Suppressor macrophage (primary cell): ENCODE data around the gene CDCP2.

Experiments
- DNase-seq, 4 experiments: peaks; one replicate each; pipeline ENCODE4 v3.0.0-alpha.2; 2020 to 2022

The CDCP2 gene

DNA sequence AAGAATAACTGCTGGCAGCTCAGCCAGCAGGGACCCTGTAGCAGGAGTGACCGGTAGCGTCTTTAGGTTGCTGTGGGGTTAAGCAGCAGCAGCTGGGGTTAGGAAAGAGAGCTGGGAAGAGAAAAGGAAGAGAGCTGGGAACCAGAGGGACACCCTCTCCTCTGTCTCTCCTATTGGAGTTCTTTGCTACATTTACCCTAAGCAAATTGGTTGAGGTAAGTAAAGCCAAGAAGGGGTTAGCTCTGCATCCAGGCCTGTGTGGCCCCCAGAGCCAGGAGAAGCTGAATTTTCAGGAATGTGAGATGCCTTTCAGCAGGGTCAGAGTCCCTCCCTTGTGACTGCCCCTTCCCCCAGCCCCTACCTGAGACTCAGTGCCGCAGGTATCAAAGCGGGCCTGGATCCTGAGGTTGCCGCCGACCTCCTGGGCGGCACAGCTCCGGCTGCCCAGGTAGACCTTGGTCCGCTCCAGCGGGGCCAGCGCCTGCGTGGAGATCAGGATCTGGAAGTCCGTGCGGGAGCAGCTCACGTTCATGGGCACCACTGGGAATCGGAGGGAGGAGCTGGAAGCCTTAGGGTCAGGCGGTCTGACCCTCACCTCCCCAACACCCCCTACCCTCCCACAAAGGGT is 16.4 kb downstream of the CDCP2 start:
- DNase-seq, result no peak

GRCh38 chr1:54135436-54136120 is 17.2 kb downstream of the CDCP2 start:
- no peak for DNase-seq

GRCh38 chr1:54134295-54134694 is 18.5 kb downstream of the CDCP2 start:
- DNase-seq, result no peak

- no peak for DNase-seq
These were observed 20.3 kb downstream of the CDCP2 start for GRCh38 chr1:54132495-54132894.

DNA sequence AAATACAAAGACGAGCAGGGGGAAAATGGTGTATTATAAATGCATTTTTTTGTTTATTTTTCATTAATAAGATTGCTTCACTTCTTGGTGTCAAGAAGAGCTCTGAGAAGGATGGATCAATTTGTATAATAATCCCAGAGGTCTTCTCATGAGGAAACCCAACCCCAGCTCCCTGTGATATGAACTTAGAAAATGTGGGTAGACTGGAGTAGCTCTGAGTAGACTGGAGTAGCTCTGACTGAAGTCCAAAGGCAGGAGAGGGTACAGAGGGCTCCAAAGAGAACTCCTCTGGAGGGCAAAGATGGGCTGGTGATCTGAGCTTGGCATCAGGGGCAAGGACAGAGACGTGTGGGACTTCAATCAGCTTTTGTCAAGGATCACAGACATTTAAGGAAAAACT is 21.4 kb downstream of the CDCP2 start:
- DNase-seq, result no peak

GRCh38 chr1:54129858-54130257 is 22.9 kb downstream of the CDCP2 start:
- DNase-seq, result no peak

GRCh38 chr1:54127594-54128300 is 25.1 kb downstream of the CDCP2 start:
- peak in 1 of 4 experiments; percentile 14 for DNase-seq

- DNase-seq, result no peak
These were observed 26.5 kb downstream of the CDCP2 start for GRCh38 chr1:54126271-54126815.

- DNase-seq, result peak; percentile 51 to 80 (median 65)
These were observed 27.3 kb downstream of the CDCP2 start for GRCh38 chr1:54125386-54126070.

GRCh38 chr1:54124906-54125305 is 27.9 kb downstream of the CDCP2 start:
- no peak for DNase-seq

GRCh38 chr1:54124472-54124871 is 28.3 kb downstream of the CDCP2 start:
- DNase-seq, result no peak

DNA sequence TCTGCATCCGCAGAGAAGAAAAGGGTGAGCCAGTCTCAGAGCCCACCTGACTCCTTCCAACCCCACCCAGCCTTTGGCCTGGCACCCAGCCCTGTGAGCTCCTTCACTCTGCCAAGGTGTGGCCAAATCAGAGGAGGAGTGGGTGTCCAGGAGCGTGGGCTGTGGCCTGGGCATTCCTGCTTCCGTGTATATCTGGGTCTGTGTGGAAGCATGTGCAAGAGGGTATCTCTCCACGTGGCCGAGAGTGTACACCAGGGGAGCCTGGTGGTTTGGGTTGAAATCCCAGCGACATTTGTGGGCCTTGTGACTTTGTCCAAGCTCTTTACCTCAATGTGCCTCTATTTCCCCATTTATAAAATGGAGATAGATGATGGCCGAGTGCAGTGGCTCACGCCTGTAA is 29.8 kb downstream of the CDCP2 start:
- DNase-seq, result no peak

DNA sequence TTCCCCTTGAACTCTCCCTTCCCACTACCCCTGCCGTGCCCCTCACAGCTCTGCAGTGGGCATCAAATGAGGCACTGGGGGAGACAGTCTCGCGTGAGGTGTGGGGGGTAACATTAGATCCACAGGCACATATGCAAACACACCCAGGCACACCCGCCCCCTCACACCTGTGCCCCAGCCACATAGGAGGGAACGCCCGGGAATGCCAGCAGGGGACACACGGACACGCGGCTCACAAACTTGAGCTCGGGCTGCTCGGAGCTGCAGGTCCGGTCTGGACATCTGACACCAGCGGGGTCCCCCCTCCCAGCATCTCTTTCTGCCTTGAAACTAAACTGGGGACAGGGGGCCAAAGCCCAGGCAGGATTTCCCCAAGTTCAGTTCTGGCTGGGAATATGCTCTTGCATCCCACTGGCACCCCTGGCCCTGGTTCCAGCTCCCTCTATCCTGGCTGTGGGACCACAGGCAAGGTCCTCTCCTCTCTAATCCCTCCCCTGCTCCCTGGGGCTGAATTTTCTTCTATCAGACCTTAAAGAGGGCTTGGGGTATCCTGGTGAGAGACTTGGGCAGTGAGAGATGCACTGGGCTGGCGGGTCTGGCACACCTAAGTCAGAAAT is 30.6 kb downstream of the CDCP2 start:
- DNase-seq, result no peak

GRCh38 chr1:54121482-54122134 is 31.2 kb downstream of the CDCP2 start:
- DNase-seq, result peak; percentile 66 to 83 (median 72)

DNA sequence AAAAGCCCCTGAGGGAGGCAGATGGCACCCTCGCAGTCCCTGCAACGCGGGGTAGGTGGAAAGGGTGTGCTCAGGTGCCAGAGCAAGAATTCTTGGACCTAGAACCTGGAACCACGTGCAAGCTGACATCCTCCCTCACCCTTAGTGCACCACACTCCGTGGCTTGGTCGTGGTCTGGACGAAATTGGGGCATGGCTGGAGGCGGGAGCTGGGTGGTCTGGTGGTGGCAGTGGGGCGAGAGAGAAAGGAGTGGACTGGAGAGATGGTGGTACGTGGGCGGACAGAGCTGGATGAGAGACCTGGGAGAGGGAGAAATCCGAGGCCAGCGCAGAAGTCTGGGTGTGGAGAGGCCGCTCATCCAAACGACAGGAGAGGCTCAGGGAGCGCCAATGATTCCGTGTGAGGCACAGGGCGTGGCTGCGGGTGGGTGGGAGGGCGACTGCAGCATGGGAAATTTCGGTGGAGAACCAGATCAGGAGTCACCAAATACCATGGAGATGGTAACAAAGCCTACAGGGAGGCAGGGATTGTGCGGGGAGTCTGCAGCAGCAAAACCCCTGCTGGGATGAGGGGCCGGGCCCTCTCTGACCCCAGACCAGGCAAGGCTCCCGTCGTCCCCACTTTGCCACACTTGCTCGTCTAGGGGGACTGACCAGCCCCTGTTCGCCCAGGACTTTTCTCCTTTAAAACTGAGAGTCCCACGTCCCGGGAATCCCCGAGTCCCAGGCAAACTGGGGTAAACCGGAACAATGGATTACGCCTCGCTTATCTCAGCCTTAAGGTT is 31.9 kb downstream of the CDCP2 start:
- no peak for DNase-seq

DNA sequence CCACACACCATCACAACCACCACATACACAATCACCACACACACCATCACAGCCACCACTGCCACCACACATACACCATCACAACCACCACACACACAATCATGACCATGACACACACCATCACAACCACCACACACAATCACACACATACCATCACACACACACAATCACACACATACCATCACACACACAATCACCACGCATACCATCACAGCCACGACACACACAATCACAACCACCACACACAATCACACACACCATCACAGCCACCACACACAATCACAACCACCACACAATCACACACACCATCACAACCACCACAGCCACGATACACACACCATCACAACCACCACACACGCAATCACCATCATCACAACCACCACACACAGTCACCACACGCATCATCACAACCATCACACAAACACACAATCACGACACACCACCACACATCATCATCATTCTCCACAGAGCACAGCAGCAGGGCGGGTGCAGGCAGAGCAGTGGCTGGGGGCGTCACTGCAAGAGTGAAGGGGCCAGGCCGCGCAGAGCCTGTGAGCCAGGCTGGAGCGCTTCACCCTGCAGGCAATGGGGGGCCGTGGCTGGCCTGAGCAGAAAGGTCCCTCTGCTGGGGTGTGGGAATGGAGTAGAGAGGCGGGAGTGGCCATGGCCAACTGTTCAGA is 32.6 kb downstream of the CDCP2 start:
- no peak for DNase-seq

- no peak for DNase-seq
These were observed 34.1 kb downstream of the CDCP2 start for GRCh38 chr1:54118704-54119103.

- no peak for DNase-seq
These were observed 34.8 kb downstream of the CDCP2 start for GRCh38 chr1:54117815-54118563.

DNA sequence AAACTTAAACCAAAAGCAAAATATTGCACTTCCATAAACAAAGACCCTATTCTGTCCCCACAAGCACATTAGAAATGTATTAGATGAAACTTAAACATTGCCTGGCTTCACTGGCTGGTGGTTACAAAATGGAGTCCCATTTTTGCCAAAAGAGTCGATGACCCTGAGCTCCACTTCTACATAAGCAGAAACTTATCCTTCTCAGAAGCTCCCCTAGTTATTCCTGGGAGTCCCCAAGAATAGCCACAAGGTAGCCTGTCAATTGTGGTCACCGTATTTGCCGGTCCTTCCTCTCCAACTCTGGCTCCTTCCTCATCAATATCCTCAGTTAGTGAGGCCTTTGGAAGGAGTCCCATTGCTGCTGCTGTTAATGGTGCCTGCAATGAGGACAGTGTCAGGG is 37.3 kb downstream of the CDCP2 start:
- DNase-seq, result no peak

- DNase-seq, result no peak
These were observed 37.8 kb downstream of the CDCP2 start for GRCh38 chr1:54114955-54115354.
